ENCODE measurements around the gene LRRFIP2. TPM values are rescaled to one million over a fixed set of nuclear protein-coding genes. Genes with fewer than 3 reads are reported as not detected.
"Not testable (repeated sequence)": the region's sequence is repeated elsewhere in the genome, so short reads cannot be mapped to it uniquely, and the experiment has no call there.

The LRRFIP2 gene
- total and polyA plus RNA-seq, 5 experiments from 2014 or later, result 11.2 to 34.0 (median 14.6) TPM

DNA sequence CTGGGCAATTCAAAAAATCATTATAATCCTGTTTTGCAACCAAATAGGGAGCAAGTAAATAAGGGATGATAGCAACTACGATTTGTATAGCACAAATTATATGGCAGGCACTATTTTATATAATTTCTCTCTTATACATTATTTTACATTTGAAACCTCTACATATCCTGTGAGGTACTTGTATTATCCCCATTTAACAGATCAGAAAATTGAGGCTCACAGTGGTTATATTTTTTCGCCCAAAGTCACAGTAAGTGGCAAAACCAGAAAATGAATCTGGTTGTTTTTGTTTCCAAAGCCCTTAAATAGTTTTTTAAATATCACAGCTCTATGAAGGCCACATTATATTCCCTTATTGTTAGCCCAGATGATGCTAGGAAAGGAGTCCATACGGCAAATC lies 106.8 kb downstream of the LRRFIP2 start:
- Mint-ChIP-seq H3K27ac (no peak overlapping the region), H3K4me3 (no peak overlapping the region), H3K36me3 (peaks cover 6 to 37% (median 22%) of the 10 kb centered on the region in 3 donors), H3K4me1 (peaks cover 0 to 4% (median 2%) of the 10 kb centered on the region in 4 donors), H3K27me3 (no peaks in the 10 kb centered on the region), H3K9me3 (no peaks in the 10 kb centered on the region)
- no peak for DNase-seq
- POLR2A ChIA-PET, result no interaction called here
- no peak for ATAC-seq

DNA sequence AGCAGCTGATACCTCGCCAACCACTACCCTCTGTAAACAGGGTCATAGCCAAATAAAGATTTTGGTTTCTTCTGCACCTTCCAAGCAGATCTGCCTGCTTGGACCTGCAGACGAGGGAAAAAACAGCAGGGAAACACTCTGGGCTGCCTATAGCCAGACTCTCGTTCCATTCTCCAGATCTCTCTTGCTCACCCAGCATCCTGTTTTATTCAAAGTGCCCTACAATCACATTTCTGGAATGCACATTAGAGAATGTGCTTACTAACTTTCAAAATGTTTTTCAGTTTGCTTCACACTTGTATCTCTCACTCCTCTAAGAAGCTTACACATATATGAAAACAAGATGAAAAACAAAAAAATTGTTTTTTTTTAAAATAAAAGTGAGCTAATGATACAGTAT lies 109.6 kb downstream of the LRRFIP2 start:
- POLR2A ChIA-PET, result no interaction called here
- ATAC-seq (no peak), DNase-seq (no peak)
- peaks cover 0 to 5% (median 1%) of the 10 kb centered on the region in 4 donors for H3K4me1 Mint-ChIP-seq
- peak overlapping the region in 1 of 10 donors; percentile 53 for H3K27ac Mint-ChIP-seq
- no peak overlapping the region for H3K4me3 Mint-ChIP-seq
- no peaks in the 10 kb centered on the region for H3K9me3 Mint-ChIP-seq
- H3K27me3 Mint-ChIP-seq, result no peaks in the 10 kb centered on the region
- peaks cover 10 to 51% (median 23%) of the 10 kb centered on the region in 3 donors for H3K36me3 Mint-ChIP-seq

DNA sequence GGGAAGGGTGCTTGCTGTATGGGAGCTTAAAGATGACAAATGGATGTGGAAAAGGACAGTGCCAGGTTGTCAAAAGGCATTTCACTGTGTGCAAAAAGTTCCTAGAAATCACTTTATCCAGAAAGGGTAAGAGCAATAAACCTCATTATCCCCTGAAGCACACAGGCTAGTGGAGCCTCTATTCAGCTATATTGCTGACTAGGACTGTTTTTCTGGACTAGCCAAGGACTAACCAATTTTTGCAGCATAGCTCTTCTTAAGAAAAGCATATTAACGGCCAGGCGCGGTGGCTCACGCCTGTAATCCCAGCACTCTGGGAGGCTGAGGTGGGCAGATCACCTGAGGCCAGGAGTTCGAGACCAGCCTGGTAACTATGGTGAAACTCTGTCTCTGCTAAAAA lies 116.3 kb downstream of the LRRFIP2 start:
- POLR2A ChIA-PET, result no interaction called here
- no peaks in the 10 kb centered on the region for H3K9me3 Mint-ChIP-seq
- DNase-seq (no peak), ATAC-seq (no peak)
- no peak overlapping the region for H3K4me3 Mint-ChIP-seq
- H3K4me1 Mint-ChIP-seq, result peaks cover 0 to 2% (median 0%) of the 10 kb centered on the region in 4 donors
- H3K36me3 Mint-ChIP-seq, result peaks cover 4 to 85% (median 13%) of the 10 kb centered on the region in 3 donors
- no peaks in the 10 kb centered on the region for H3K27me3 Mint-ChIP-seq
- H3K27ac Mint-ChIP-seq, result no peak overlapping the region

DNA sequence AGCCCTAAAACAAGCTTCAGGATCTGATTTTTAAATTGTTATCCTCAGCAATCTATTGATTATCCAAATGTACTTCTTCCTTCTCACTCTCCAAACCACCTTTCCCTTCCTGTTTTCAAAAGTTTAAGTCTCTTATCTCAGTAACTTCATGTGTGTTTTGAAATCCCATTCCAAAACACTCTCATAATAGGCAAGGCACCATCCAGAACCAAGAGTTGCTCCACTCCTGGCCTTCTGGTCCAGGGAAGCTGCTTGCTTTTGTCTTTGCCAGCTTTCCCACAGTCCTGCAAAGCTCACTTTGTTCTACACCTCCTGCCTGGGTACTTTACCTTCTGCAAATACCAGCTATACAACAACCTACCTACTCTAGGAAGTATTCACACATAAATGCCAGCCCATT lies 117.6 kb downstream of the LRRFIP2 start:
- DNase-seq, result no peak
- POLR2A ChIA-PET, result no interaction called here
- H3K36me3 Mint-ChIP-seq, result peaks cover 2 to 85% (median 18%) of the 10 kb centered on the region in 3 donors

DNA sequence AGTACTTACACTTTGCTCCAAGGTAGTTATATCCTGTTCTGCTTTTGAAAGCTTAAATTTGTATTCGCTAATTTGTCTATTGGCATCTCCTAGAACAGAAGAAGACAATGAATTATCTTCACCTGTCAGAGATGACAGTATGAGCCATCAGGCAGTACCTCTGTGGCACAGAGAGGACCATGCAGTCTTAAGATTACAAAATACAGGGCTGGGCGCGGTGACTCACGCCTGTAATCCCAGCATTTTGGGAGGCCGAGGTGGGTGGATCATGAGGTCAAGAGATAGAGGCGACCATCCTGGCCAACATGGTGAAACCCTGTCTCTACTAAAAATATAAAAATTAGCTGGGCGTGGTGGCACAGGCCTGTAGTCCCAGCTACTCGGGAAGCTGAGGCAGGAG lies 119.3 kb downstream of the LRRFIP2 start:
- H3K9me3 Mint-ChIP-seq, ATAC-seq, POLR2A ChIA-PET, H3K27me3 Mint-ChIP-seq, H3K4me3 Mint-ChIP-seq, H3K4me1 Mint-ChIP-seq, DNase-seq: not testable (repeated sequence)
- Mint-ChIP-seq H3K36me3 (peaks cover 4 to 84% (median 21%) of the 10 kb centered on the region in 3 donors), H3K27ac (peak overlapping the region in 5 of 10 donors; percentile 3 to 89 (median 47))

More for the DNA sequence above, 117.6 kb downstream of the LRRFIP2 start:
- H3K27me3 Mint-ChIP-seq, result no peaks in the 10 kb centered on the region
- peak overlapping the region; percentile 1 to 78 (median 66) for H3K27ac Mint-ChIP-seq
- H3K4me3 Mint-ChIP-seq, result no peak overlapping the region
- ATAC-seq, result no peak
- no peaks in the 10 kb centered on the region for H3K9me3 Mint-ChIP-seq
- peaks cover 0 to 1% (median 0%) of the 10 kb centered on the region in 4 donors for H3K4me1 Mint-ChIP-seq

DNA sequence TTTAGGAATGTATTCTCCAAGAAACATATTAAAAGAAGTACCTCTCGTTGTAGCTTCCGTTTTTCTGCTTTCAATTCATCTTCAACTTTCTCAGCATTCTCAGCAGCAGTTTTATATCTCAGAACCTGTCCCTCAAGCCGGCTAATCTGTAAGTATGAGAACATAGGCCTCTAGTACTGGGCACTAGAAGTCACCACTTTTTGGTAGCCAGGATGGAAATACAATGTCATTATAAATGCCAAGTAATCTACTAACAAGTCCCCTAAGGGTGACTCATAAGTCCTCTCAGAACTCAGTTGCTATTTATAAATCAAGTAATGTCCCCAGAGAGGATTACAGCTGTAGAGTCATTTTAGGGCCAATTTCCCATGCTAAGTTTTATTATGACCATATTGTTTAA lies 120.0 kb downstream of the LRRFIP2 start:
- Mint-ChIP-seq H3K9me3 (no peaks in the 10 kb centered on the region), H3K27ac (peak overlapping the region in 5 of 10 donors; percentile 6 to 73 (median 18)), H3K4me3 (no peak overlapping the region), H3K27me3 (no peaks in the 10 kb centered on the region), H3K36me3 (peaks cover 4 to 89% (median 22%) of the 10 kb centered on the region in 3 donors), H3K4me1 (no peaks in the 10 kb centered on the region)
- DNase-seq (no peak), ATAC-seq (no peak)
- POLR2A ChIA-PET, result no interaction called here

DNA sequence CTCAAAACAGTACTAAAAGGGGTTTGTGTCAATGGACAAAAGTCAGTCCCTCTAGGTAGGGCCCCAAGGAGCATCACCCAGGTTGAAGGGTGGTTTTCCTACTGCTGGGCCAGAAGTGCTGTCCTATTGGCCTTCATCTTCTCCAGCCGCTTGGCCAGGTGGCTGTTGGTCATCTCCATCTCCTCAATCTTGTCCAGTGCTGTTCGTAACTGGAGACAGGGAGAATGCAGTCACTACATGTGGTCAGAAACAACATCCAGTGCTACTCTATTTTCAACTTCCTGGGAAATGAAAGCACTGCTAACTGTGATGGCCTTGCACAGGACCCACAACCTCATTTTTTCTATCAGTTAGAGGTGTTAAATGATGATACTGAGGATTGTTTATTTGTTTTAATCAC lies 120.6 kb downstream of the LRRFIP2 start:
- no peaks in the 10 kb centered on the region for H3K27me3 Mint-ChIP-seq
- POLR2A ChIA-PET, result no interaction called here
- no peaks in the 10 kb centered on the region for H3K4me1 Mint-ChIP-seq
- H3K4me3 Mint-ChIP-seq, result no peak overlapping the region
- H3K9me3 Mint-ChIP-seq, result no peaks in the 10 kb centered on the region
- DNase-seq, result no peak
- H3K27ac Mint-ChIP-seq, result peak overlapping the region in 4 of 10 donors; percentile 22 to 83 (median 44)
- no peak for ATAC-seq
- H3K36me3 Mint-ChIP-seq, result peaks cover 4 to 94% (median 28%) of the 10 kb centered on the region in 3 donors

DNA sequence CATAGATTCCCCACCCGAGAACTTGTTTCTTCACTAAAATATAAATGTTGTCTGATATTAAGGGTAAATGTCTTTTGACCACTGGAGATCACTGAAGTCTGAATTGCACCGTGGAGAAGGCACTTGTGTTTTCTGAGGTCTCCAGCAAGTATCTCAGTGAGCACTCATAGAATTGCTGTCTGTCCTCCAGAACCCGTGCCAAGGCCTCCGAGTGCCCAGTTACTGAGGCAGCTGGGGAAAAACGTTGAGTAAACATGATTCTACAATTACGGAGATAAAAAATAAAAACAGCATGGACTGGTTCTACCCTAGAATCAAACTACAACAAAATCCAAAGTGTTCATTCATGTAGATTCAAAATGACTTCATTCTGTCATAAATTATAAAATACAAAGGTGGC lies 121.0 kb downstream of the LRRFIP2 start:
- no peak for DNase-seq
- no peaks in the 10 kb centered on the region for H3K9me3 Mint-ChIP-seq
- H3K4me1 Mint-ChIP-seq, result no peaks in the 10 kb centered on the region
- H3K4me3 Mint-ChIP-seq, result no peak overlapping the region
- POLR2A ChIA-PET, result no interaction called here
- ATAC-seq, result no peak
- H3K27ac Mint-ChIP-seq, result peak overlapping the region in 6 of 10 donors; percentile 33 to 83 (median 56)
- no peaks in the 10 kb centered on the region for H3K27me3 Mint-ChIP-seq
- H3K36me3 Mint-ChIP-seq, result peaks cover 4 to 94% (median 30%) of the 10 kb centered on the region in 3 donors

DNA sequence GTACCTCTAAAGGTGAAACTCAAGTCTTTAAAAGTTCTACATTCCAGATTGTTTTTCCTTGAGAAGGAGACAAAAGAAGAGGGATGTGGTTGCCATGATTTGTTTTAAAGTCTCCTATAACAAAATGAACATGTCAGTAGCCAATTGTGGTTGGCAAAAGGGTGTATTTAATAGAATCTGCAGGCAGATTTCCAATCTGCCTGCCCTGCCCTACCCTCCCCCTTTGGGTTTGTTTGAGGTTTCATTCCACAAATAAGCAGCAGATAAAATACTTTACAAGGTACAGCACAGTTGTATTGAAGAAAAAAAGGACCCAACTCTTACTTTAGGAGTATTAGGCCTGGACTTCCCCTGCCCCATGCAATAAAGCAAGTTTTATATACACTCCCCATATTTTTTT lies 121.5 kb downstream of the LRRFIP2 start:
- no peak for DNase-seq
- H3K27me3 Mint-ChIP-seq, result no peaks in the 10 kb centered on the region
- H3K4me1 Mint-ChIP-seq, result no peaks in the 10 kb centered on the region
- no peak for ATAC-seq
- no peak overlapping the region for H3K4me3 Mint-ChIP-seq
- no peaks in the 10 kb centered on the region for H3K9me3 Mint-ChIP-seq
- H3K27ac Mint-ChIP-seq, result peak overlapping the region in 3 of 10 donors; percentile 34 to 53 (median 52)
- POLR2A ChIA-PET, result no interaction called here
- H3K36me3 Mint-ChIP-seq, result peaks cover 4 to 94% (median 32%) of the 10 kb centered on the region in 3 donors

DNA sequence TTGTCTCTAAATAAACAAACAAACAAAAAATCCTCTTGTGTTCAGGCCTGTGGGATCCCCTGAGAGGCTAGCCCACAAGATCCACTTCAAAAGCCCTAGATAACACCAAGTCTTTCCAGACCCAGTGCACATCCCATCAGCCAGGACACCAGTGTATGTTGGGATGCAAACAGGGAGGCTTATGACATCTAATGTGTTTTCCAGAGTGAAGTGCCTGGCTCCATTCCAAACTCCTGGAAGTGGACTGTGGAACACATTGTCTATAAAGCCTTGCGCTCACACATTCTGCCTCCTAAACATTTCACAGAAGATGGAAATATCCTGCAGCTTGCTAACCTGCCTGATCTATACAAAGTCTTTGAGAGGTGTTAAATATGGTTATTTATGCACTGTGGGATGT lies 124.1 kb downstream of the LRRFIP2 start:
- Mint-ChIP-seq H3K27me3 (no peaks in the 10 kb centered on the region), H3K27ac (peak overlapping the region in 1 of 10 donors; percentile 27), H3K9me3 (no peaks in the 10 kb centered on the region), H3K4me1 (no peaks in the 10 kb centered on the region), H3K4me3 (no peak overlapping the region), H3K36me3 (peaks cover 4 to 92% (median 32%) of the 10 kb centered on the region in 3 donors)
- POLR2A ChIA-PET, result no interaction called here
- DNase-seq (no peak), ATAC-seq (no peak)

DNA sequence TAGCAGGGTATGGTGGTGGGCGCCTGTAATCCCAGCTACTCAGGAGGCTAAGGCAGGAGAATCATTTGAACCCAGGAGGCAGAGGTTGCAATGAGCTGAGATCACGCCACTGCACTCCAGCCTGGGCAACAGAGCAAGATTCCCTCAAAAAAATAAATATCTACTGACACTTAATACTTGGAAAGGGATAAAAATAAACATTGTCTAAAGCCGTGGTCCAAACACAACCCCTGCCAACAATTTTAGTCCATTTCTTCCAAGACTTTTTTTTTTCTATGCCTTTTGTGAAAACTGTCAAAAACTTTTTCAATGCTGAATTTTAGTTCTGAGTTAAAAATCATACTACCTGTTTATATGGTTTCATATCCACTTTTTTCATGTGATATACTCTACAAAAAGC lies 131.7 kb downstream of the LRRFIP2 start:
- H3K4me3 Mint-ChIP-seq, H3K9me3 Mint-ChIP-seq, H3K27me3 Mint-ChIP-seq, DNase-seq, H3K27ac Mint-ChIP-seq, ATAC-seq, POLR2A ChIA-PET, H3K4me1 Mint-ChIP-seq: not testable (repeated sequence)
- H3K36me3 Mint-ChIP-seq, result peaks cover 0 to 84% (median 21%) of the 10 kb centered on the region in 3 donors

DNA sequence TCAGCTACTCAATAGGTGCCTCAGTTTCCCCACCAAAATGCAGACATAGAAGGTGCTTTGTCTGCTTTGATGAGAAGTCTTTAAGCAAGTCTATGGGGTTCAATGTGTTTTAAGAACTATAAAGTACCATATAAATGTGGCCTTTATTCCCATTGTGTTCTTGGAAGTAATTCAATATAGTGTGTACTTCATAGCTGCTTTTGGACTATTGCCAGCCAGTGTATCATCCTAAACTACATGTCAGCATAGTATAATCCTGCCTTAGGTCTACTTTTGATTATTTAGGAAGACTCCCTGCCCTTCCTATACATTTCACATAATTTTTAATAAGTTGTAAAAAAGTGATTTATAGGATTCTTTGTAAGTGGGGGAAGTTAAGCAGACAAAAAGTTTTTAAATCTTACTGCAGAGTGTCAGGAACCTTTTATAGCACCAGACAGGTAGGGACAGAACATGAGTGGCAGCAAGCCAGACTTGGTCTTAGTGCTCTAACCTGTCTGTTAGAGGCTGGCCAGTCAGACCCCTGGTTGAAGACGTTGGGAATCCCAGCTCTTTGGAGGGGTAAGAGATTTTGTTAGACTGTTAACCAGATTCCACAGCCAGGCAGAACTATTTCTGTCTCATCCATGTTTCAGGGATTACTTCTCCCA lies 132.7 kb downstream of the LRRFIP2 start:
- Mint-ChIP-seq H3K4me1 (no peaks in the 10 kb centered on the region), H3K27ac (peak overlapping the region in 2 of 10 donors; percentile 18 to 53), H3K4me3 (no peak overlapping the region), H3K36me3 (peaks cover 4 to 82% (median 29%) of the 10 kb centered on the region in 3 donors), H3K9me3 (peaks cover 0 to 3% (median 0%) of the 10 kb centered on the region in 9 donors), H3K27me3 (no peaks in the 10 kb centered on the region)
- no peak for DNase-seq
- ATAC-seq, result no peak
- POLR2A ChIA-PET, result interaction anchor here (0.6 kb wide), 1 partner anchor 148 kb away, joined by 7 read pairs; no protein-coding TSS in a partner anchor

DNA sequence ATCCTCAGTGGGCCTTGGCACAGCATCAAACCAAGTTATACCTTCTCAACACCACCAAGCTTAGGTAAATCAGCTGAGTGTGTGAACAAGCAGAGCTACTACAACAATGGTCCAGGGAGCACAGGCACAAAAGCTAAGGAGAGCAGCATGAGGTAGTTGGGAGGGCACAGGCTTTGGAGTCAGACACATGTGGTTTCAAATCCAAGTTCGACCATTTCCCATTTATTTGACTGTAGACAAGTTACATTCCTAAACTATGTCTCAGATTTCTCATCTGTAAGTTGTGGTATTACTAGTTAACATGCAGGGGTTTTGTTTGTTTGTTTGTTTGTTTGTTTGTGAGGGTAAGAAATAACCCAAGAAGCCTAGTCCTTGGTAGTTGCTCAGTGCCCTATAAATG lies 134.2 kb downstream of the LRRFIP2 start:
- H3K4me3 Mint-ChIP-seq, result no peak overlapping the region
- no peaks in the 10 kb centered on the region for H3K4me1 Mint-ChIP-seq
- H3K27ac Mint-ChIP-seq, result peak overlapping the region in 3 of 10 donors; percentile 51 to 70 (median 60)
- no peak for ATAC-seq
- peaks cover 0 to 14% (median 4%) of the 10 kb centered on the region in 9 donors for H3K9me3 Mint-ChIP-seq
- H3K36me3 Mint-ChIP-seq, result peaks cover 13 to 85% (median 42%) of the 10 kb centered on the region in 3 donors
- DNase-seq, result no peak
- no peaks in the 10 kb centered on the region for H3K27me3 Mint-ChIP-seq
- POLR2A ChIA-PET, result no interaction called here

Measured in naive thymus-derived CD8-positive, alpha-beta T cell (primary cell).